Fibroblast of skin of scalp (primary cell): ENCODE measurements around the gene LRRC75B. TPM values are rescaled to one million over a fixed set of nuclear protein-coding genes. Genes with fewer than 3 reads are reported as not detected.
"Not testable (repeated sequence)": the region's sequence is repeated elsewhere in the genome, so short reads cannot be mapped to it uniquely, and the experiment has no call there.

Experiments used
- DNase-seq: peaks from one replicate; pipeline ENCODE4 v3.0.0-alpha.2; 2013
- polyA plus RNA-seq, 2 experiments: library from polyadenylated mRNA; unstranded; fragments of 120-200 nt; gene quantifications; one replicate each; pipeline ENCODE4 v1.2.1, GENCODE V29; 2013; ENCODE audit not compliant: insufficient read length in 2 of 2

The LRRC75B gene
- 8.0 TPM for polyA plus RNA-seq (2013, experiment 1 of 2; ENCODE audit: insufficient read length)
- polyA plus RNA-seq (2013, experiment 2 of 2; ENCODE audit: insufficient read length) = 9.0 TPM

DNA sequence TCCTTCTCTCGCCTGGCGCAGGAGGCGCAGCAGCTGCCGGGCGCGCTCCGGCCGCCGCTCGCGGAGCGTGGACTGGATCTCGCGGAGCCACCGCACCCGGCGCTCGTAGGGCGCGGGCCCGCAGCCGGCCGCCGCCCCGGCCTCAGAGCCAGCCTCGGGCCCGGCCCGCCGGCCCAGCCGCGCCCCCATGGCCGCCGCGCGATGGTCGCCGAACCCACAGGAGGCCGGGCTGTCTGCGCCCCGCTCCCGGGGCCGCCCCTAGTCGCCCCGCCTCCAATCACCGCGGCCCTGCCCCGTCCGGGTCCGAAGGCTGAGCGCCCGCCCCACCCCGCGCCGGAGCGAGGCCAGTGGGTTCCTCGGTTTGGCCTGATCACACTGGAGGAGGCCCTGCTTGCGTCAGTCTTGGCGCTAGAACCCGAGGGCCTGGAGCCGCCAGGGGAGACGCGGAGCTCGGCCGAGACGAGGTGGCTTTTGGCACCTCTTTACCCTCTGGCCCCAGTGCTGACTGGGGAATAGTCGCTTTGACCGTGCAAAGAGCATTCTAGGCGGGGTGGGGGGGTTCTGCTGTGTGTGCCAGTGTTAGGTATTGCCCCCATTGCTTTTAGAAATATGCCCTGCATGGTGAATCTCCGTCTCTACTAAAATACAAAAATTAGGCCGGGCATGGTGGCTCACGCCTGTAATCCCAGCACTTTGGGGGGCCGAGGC is at the start of gene LRRC75B:
Gene LRRC75B, minus strand, starts transcription at position 223 of the 708 bp plus-strand sequence. Its CDS starts 34 bp downstream, at position 189.
- DNase-seq = peak; percentile 90

DNA sequence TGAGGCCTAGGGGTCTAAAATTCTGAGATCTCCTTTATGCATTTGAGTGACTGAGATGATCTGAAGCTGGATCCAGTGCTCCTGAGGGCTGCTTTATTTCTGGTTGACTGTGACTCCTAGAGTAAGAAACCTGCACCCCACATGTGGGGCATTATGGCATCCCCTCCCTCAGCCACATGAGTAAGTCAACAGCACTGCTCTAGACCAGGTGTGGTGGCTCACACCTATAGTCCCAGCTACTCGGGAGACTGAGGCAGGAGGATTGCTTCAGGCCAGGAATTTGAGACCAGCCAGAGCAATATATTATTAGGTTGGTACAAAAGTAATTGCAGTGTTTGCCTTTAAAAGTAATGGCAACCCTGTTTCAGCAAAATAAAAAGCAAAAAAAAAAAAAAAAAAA is 49.4 kb upstream of the LRRC75B start:
- not testable (repeated sequence) for DNase-seq

- not testable (repeated sequence) for DNase-seq
Observed at GRCh38 chr22:24636513-24636912, 43.6 kb upstream of the LRRC75B start.

- not testable (repeated sequence) for DNase-seq
Observed at GRCh38 chr22:24634776-24635389, 42.0 kb upstream of the LRRC75B start.

DNA sequence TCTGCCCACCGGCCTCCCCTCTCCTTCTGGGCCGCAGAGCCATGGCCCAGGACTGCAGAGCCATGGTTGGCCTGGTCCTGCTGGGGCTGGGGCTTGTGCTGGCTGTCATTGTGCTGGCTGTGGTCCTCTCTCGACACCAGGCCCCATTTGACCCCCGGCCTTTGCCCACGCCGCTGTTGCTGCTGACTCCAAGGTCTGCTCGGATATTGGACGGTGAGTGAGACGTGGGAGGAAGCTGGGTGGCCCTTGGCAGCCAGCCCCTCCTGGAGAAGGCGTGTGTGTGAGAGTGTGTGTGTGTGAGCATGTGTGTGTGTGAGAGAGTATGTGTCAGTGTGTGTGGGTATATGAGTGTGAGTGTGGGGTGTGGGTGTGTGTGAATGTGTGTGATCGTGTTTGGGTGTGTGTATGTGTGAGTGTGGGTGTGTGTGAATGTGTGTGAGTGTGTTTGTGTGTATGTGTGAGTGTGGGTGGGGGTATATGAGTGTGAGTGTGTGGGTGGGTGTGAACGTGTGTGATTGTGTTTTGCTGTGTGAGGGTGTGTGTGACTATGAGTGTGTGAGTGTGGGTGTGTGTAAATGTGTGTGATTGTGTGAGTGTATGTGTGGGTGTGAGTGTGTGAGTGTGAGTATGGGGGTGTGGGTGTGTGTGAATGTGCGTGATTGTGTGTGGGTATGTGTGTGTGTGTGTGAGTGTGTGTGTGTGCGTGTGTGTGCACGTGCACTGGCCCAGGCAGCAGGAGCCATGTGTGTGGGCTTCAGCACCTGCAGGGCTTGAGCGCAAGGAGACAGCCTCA is 40.6 kb upstream of the LRRC75B start:
- DNase-seq = not testable (repeated sequence)

DNA sequence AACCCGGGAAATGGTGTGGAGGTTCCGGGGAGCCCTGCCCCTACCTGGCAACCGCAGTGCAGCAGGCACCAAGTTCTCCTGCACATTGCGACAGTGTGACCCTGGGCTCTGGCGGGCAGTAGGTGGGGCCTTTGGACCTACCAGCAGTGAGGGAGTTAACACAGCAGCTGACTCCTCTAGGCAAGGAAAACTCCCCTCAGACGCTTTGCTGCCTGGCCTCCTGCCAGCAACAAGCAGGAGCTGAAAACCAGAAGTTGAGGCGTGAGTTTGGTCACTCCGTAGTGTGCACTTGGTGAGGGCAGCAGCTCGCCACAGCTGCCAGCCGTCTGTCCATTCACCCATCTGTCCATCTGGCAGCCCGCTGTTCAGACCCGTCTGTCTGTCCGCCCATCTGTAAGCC is 39.8 kb upstream of the LRRC75B start:
- not testable (repeated sequence) for DNase-seq

GRCh38 chr22:24631430-24632122 is 38.7 kb upstream of the LRRC75B start:
- not testable (repeated sequence) for DNase-seq

DNA sequence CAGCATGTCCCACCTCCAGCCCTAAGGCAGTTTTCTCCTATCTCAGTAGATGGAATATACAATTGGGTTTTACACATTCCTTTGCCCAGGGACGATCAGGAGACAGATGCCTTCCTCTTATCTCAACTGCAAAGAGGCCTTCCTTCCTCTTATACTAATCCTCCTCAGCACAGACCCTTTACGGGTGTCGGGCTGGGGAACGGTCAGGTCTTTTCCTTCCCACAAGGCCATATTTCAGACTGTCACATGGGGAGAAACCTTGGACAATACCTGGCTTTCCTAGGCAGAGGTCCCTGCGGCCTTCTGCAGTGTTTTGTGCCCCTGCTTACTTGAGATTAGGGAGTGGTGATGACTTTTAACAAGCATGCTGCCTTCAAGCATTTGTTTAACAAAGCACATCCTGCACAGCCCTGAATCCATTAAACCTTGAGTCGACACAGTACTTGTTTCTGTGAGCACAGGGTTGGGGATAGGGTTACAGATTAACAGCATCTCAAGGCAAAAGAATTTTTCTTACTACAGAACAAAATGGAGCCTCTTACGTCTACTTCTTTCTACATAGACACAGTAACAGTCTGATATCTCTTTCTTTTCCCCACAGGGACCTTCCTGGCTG is 38.0 kb upstream of the LRRC75B start:
- DNase-seq = not testable (repeated sequence)

GRCh38 chr22:24629069-24629468 is 36.2 kb upstream of the LRRC75B start:
- DNase-seq = not testable (repeated sequence)

- not testable (repeated sequence) for DNase-seq
Observed at GRCh38 chr22:24627911-24628310, 35.0 kb upstream of the LRRC75B start.

GRCh38 chr22:24622596-24622995 is 29.7 kb upstream of the LRRC75B start:
- not testable (repeated sequence) for DNase-seq

DNA sequence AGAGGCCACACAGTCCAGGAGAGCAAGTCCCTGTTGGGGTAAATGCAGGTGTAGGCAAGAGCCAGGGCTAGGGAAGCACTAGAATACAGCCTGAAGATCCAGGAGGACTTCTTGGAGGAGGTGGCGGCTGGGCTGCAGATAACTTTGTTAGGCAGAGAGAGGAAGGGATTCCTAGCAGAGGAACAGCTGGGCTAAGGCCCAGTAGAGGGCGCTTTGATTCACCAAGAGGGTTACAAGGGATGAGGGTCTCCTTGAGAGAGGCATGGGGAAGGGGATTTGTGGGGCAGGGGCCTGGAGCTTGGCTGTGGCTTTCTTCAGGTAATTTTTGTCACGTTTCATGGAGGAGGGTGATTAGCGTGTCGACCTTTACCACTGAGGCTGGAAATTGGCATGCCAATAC is 28.4 kb upstream of the LRRC75B start:
- not testable (repeated sequence) for DNase-seq

GRCh38 chr22:24614794-24615193 is 21.9 kb upstream of the LRRC75B start:
- DNase-seq = not testable (repeated sequence)

DNA sequence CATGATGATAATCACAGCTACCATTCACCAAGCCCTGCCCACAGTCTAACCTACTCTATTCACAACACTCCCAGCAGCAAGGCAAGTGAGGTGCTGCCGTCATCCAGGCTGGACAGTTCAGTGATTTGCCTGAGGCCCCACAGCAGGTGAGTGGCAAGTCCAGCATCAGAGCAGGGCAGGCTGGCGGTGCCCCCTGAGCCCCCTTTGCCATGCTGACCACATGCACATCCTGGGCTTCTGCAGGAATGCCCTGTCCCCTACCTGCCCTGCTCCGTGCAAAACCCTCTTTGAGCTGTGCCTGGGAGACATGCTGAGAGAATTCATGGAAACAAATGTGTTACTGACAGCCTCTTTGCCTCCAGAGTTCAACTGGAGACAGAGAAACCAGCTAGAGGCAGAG is 17.0 kb upstream of the LRRC75B start:
- not testable (repeated sequence) for DNase-seq

- DNase-seq = not testable (repeated sequence)
Observed at GRCh38 chr22:24608327-24608726, 15.5 kb upstream of the LRRC75B start.

GRCh38 chr22:24607429-24607983 is 14.6 kb upstream of the LRRC75B start:
- DNase-seq = not testable (repeated sequence)

DNA sequence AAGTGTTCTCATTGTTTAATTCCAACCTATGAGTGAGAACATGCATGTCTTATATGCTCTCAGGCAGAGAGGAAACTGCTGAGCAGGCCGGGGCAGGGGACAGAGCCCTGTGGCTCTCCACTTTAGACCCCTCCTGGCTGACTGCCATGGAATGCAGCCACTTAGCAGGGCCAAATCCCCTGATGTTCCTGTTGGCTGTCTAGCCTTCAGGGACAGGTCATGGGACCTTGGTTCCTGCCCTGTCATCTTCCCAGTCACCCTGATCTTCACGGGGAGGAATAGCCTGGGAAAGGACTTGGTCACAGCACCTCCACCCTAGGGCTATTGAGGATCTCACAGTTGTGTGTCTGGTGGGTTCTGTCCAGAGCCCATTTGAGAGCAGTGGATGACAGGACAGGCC is 13.5 kb upstream of the LRRC75B start:
- DNase-seq = not testable (repeated sequence)

- DNase-seq = not testable (repeated sequence)
Observed at GRCh38 chr22:24603770-24604629, 11.1 kb upstream of the LRRC75B start.

DNA sequence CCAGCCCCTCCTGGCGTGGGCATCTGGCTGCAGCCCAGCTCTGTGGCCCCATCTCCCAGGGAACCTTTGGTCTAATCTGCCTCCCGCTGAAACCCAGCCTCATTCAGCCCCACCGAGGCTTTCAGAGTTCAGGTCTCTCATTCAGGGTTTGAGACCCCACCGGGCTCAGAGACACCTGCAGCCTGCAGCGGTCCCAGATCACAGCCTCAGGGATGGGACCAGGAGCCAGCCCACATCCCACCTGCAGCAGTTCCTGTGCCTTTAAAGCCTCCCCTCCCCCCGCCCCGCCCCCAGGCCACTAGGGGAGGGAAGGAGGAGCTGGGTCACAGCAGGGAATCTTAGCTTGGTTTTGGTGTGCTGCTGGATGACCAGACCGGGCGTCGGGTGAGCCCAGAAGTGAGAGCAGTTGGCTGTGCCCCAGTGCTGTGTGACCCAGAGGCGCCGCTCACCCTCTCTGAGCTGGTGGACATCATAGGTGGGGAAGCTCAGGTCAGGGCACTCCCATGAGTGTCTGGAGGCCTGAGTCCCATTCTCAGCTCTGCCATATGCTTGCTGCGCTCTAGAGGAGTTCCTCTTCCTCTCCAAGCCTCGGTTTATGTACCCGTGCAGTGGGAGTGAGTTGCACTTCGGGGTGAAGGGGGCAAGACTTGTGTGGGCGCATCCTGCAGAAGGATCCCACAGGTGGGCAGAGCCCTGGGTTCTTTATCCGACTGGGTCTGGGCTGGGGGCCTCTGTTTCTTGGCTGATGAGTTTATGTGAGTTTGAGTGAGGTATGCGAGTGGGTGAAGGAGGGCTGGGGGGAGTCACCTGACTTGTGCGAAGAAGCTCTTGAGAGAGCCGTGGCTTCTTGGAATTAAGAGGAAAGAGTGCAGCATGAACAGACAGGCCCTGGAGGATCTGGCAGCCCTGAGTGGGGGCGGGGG is 10.2 kb upstream of the LRRC75B start, which contains the start of gene GGT1:
Gene GGT1, plus strand, starts transcription at position 347 of the 923 bp plus-strand sequence. CDS start 7,889 bp downstream, outside the sequence.
- not testable (repeated sequence) for DNase-seq
